SU-DHL-6 (cell line): Measurements from ENCODE around the gene DBN1.

Experiments
- H2AFZ ChIP-seq: fragments of 200-600 bp; sonication (generic); 2 replicates; pipeline ENCODE4 v1.6.1; 2014; ENCODE audit warnings: low read depth, mild to moderate bottlenecking, moderate library complexity, mixed read lengths, antibody characterized with exemption, low read length; ENCODE audit not compliant: severe bottlenecking
- H3F3A ChIP-seq: fragments of 200-600 bp; shearing (Covaris generic); 2 replicates; pipeline ENCODE4 v1.6.0; 2016; ENCODE audit warnings: antibody characterized with exemption, mild to moderate bottlenecking; ENCODE audit not compliant: insufficient read depth
- H3K27ac ChIP-seq: fragments of 200-600 bp; sonication (generic); 2 replicates; pipeline ENCODE4 v1.5.1; 2016; ENCODE audit warnings: low read depth, mild to moderate bottlenecking, low read length, moderate library complexity, mixed read lengths
- H3K27me3 ChIP-seq: fragments of 200-600 bp; sonication (generic), shearing (Covaris generic); 2 replicates; pipeline ENCODE4 v1.6.0; 2014; ENCODE audit warnings: mild to moderate bottlenecking, low read length
- H3K36me3 ChIP-seq: fragments of 200-600 bp; sonication (generic); 2 replicates; pipeline ENCODE4 v1.6.1; 2014; ENCODE audit warnings: mild to moderate bottlenecking, low read length, mixed read lengths
- H3K4me2 ChIP-seq: fragments of 300-600, 200-600 bp; shearing (Covaris generic), sonication (generic); 2 replicates; pipeline ENCODE4 v1.6.0; 2014; ENCODE audit warnings: low read length, low read depth, mild to moderate bottlenecking; ENCODE audit not compliant: poor library complexity, severe bottlenecking
- H3K4me3 ChIP-seq: fragments of 200-600 bp; sonication (generic); 2 replicates; pipeline ENCODE4 v1.5.1; 2014; ENCODE audit warnings: antibody characterized with exemption, low read length, mild to moderate bottlenecking, mixed read lengths; ENCODE audit not compliant: insufficient read depth, poor library complexity, severe bottlenecking
- H3K79me2 ChIP-seq: fragments of 200-600 bp; sonication (generic); 2 replicates; pipeline ENCODE4 v1.6.1; 2014; ENCODE audit warnings: mild to moderate bottlenecking, low read length, moderate library complexity; ENCODE audit not compliant: insufficient read depth
- H3K9ac ChIP-seq: fragments of 200-600 bp; sonication (generic); 2 replicates; pipeline ENCODE4 v1.7.0; 2014; ENCODE audit warnings: mild to moderate bottlenecking, low read length
- H3K9me2 ChIP-seq: fragments of 200-600 bp; sonication (generic); replicated peaks from 2 replicates; pipeline ENCODE4 v1.6.1; 2014; ENCODE audit warnings: low read length; ENCODE audit not compliant: insufficient read depth
- H3K9me3 ChIP-seq: fragments of 200-600 bp; sonication (generic); 2 replicates; pipeline ENCODE4 v1.6.1; 2014; ENCODE audit warnings: low read length, mixed read lengths; ENCODE audit not compliant: insufficient read depth
- H4K20me1 ChIP-seq: fragments of 200-600 bp; sonication (generic); 2 replicates; pipeline ENCODE4 v1.6.1; 2014; ENCODE audit warnings: low read depth, mild to moderate bottlenecking, antibody characterized with exemption, low read length, moderate library complexity, mixed read lengths
- CTCF ChIP-seq: fragments of 200-600 bp; sonication (generic); IDR thresholded peaks from one replicate; pipeline ENCODE4 v1.5.1; 2017; ENCODE audit warnings: antibody characterized with exemption, mild to moderate bottlenecking, low read length, moderate library complexity; ENCODE audit not compliant: insufficient read depth, poor library complexity, severe bottlenecking
- EZH2phosphoT487 ChIP-seq: fragments of 200-600 bp; sonication (generic), shearing (Covaris generic); conservative IDR thresholded peaks from 2 replicates; pipeline ENCODE4 v1.6.1; 2018; ENCODE audit warnings: mild to moderate bottlenecking, antibody characterized with exemption, low read length, moderate library complexity, mixed read lengths

The DBN1 gene

GRCh38 chr5:177446200-177447065, 27.0 kb downstream of the DBN1 start, which contains the start of gene PRR7:
Gene PRR7 (plus strand): TSS chr5:177446814. CDS start chr5:177455068, 8,254 bp downstream.
- no peak within 1 kb of the TSS for H3K27ac ChIP-seq
- no peaks in the 10 kb centered on the region for H3K9me2 ChIP-seq
- no peaks in the 10 kb centered on the region for H4K20me1 ChIP-seq
- no peaks in the 10 kb centered on the region for H3K27me3 ChIP-seq
- no peaks in the 10 kb centered on the region for H3K79me2 ChIP-seq
- TF ChIP-seq CTCF, result no peak
- TF ChIP-seq EZH2phosphoT487, result no peak
- H2AFZ ChIP-seq, result peak within 1 kb of the TSS; percentile 55
- H3K36me3 ChIP-seq, result no peaks in the 10 kb centered on the region
- H3K9ac ChIP-seq, result peak within 1 kb of the TSS; percentile 61
- peak within 1 kb of the TSS; percentile 75 for H3K4me3 ChIP-seq
- no peaks in the 10 kb centered on the region for H3K9me3 ChIP-seq
- H3K4me2 ChIP-seq, result peak within 1 kb of the TSS; percentile 51
- H3F3A ChIP-seq, result peaks cover 21% of the 10 kb centered on the region

GRCh38 chr5:177445917-177446199, 27.6 kb downstream of the DBN1 start:
- Histone ChIP-seq H3K4me2 (peak overlapping the region; percentile 51), H3K9me2 (no peaks in the 10 kb centered on the region), H3K9me3 (no peaks in the 10 kb centered on the region), H3K79me2 (no peaks in the 10 kb centered on the region), H3K9ac (peak overlapping the region; percentile 61), H3K27me3 (no peaks in the 10 kb centered on the region), H4K20me1 (no peaks in the 10 kb centered on the region), H3K4me3 (peak overlapping the region; percentile 75), H3K27ac (no peak overlapping the region), H3F3A (peaks cover 21% of the 10 kb centered on the region), H2AFZ (no peak overlapping the region), H3K36me3 (no peaks in the 10 kb centered on the region)
- TF ChIP-seq CTCF, result no peak
- TF ChIP-seq EZH2phosphoT487, result no peak

GRCh38 chr5:177445052-177445916, 28.1 kb downstream of the DBN1 start:
- Histone ChIP-seq H3K79me2 (no peaks in the 10 kb centered on the region), H3K9me2 (no peaks in the 10 kb centered on the region), H3K27me3 (no peaks in the 10 kb centered on the region), H3K36me3 (no peaks in the 10 kb centered on the region), H3F3A (peaks cover 21% of the 10 kb centered on the region), H3K9ac (no peak overlapping the region; the same call in 1 of the 2 replicates), H4K20me1 (no peaks in the 10 kb centered on the region), H3K4me3 (no peak overlapping the region), H3K27ac (no peak overlapping the region), H2AFZ (no peak overlapping the region), H3K4me2 (peak overlapping the region; percentile 51), H3K9me3 (no peaks in the 10 kb centered on the region)
- no peak for TF ChIP-seq CTCF
- no peak for TF ChIP-seq EZH2phosphoT487
